Choroid plexus epithelial cell (primary cell): Measurements from ENCODE around the gene PNLIPRP1.

Experiments
- DNase-seq: peaks from one replicate; pipeline ENCODE4 v3.0.0-alpha.2; 2010; ENCODE audit warnings: low read depth
- H3K4me3 ChIP-seq: 2 replicates; pipeline ENCODE4 v1.5.1; 2011; ENCODE audit warnings: low read depth, mild to moderate bottlenecking, control low read depth, low read length, moderate library complexity
- TF ChIP-seq, protein P1 (sequence below): conservative IDR thresholded peaks from 2 replicates; pipeline ENCODE4 v1.5.1; 2011; ENCODE audit warnings: low read depth, mild to moderate bottlenecking, control low read depth, inconsistent platforms, low read length, moderate library complexity

PNLIPRP1 gene

GRCh38 chr10:116587878-116588591, 2.7 kb upstream of the PNLIPRP1 start:
- H3K4me3 ChIP-seq: no peak overlapping the region
- DNase-seq: no peak
- TF ChIP-seq, protein P1, sequence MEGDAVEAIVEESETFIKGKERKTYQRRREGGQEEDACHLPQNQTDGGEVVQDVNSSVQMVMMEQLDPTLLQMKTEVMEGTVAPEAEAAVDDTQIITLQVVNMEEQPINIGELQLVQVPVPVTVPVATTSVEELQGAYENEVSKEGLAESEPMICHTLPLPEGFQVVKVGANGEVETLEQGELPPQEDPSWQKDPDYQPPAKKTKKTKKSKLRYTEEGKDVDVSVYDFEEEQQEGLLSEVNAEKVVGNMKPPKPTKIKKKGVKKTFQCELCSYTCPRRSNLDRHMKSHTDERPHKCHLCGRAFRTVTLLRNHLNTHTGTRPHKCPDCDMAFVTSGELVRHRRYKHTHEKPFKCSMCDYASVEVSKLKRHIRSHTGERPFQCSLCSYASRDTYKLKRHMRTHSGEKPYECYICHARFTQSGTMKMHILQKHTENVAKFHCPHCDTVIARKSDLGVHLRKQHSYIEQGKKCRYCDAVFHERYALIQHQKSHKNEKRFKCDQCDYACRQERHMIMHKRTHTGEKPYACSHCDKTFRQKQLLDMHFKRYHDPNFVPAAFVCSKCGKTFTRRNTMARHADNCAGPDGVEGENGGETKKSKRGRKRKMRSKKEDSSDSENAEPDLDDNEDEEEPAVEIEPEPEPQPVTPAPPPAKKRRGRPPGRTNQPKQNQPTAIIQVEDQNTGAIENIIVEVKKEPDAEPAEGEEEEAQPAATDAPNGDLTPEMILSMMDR: no peak

DNA sequence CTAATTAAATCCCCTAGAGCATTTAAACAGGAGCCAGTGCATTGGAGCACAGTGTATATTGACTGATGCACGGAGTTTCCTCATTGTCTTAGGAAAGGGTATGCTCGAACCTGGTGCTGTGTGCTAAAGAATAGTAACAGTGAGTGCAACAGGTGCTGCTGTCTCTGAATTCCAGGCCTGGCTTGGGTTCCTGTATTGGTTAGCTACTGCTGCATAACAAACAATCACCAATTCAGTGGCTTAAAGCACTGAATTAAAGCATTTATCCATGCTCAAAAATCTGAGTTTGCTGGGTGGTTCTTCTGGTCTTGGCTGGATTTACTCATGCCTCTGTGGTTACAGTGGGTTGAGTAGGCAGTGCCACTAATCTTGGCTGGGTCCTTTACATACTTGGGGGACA, 1.8 kb upstream of the PNLIPRP1 start:
- DNase-seq: no peak
- no peak overlapping the region for H3K4me3 ChIP-seq
- TF ChIP-seq, protein P1: no peak

DNA sequence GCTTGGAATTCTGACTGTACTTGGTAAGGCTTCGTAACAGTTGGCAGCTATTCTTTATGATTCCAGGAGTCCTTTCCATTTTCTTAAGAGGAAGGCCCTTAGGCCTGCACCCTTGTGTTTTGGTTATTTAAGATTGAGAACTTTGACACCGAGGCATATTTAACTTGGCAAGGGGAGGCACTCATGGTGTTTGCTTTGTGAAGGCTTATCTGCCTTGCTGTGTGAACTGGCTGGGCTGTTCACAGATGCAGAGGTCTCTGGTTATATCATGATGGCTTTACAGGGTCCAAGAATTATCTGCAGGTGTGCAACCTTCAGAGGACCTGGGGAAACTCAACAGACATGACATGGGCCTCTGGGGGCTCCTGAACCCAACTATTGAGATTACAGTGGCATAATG, 833 bp upstream of the PNLIPRP1 start:
- TF ChIP-seq, protein P1: no peak
- DNase-seq: no peak

DNA sequence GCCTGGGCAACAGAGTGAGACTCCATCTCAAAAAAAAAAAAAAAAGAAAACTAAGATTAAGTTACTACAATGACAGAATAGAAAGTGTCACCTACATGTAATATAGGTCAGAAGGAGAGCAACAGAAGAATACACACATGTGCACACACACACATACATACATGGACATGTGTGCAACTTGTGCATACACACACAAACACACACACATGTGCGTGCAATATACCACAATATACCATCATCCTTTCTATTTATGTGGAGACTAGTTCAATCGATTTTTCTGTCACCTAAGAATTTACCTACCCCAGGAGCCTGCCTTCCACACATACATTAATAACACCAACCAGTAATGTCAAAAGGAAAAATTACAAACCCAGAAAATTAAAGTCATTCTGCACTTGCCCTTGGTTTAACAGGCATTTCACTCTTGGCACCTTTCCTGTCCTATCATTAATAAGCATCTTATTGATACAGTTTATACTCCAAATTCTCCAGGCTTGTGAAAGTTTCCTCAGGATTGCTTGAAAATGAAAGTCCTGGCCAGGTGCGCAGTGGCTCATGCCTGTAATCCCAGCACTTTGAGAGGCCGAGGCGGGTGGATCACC, 2.5 kb downstream of the PNLIPRP1 start:
- TF ChIP-seq, protein P1: no peak
- H3K4me3 ChIP-seq: no peak overlapping the region
- no peak for DNase-seq

More for the DNA sequence above, 833 bp upstream of the PNLIPRP1 start:
- H3K4me3 ChIP-seq: no peak overlapping the region

GRCh38 chr10:116594525-116595035, 3.8 kb downstream of the PNLIPRP1 start:
- TF ChIP-seq, protein P1: no peak
- DNase-seq: no peak
- H3K4me3 ChIP-seq: no peak overlapping the region

DNA sequence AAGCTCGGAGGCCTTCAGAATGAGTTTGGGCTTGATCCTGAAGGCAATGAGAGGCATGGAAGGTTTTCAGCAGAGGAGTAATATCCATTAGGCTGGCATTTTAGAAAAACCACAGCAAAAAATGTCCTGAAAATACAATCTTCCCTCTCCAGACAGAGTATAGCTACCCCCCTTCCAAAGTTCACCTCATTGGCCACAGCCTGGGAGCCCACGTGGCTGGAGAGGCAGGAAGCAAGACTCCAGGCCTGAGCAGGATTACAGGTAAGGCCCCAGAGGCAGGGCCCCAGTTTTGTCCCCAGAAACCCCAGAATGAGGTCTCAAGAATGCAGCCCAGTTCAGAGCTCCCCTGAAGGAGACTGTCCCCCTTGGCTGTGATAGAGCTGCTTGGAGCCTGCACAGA, 5.3 kb downstream of the PNLIPRP1 start:
- TF ChIP-seq, protein P1: no peak

More for the DNA sequence above, 5.3 kb downstream of the PNLIPRP1 start:
- no peak overlapping the region for H3K4me3 ChIP-seq
- DNase-seq: no peak
